CD8-positive, alpha-beta memory T cell (primary cell): ENCODE results near the gene MAGEF1. TPM values are rescaled to one million over a fixed set of nuclear protein-coding genes. Genes with fewer than 3 reads are reported as not detected.
A peak's percentile ranks its signal among the peaks of the same experiment; 100 is the strongest.

Experiments
- CTCF ChIA-PET: fragments of 350-600 bp; sonication (Branson Sonifier 250); formaldehyde crosslinking; loops from one replicate; lab custom pipeline; 2021; ENCODE audit warnings: antibody characterized with exemption; lab: Charles Lee
- POLR2A ChIA-PET: fragments of 350-600 bp; sonication (Branson Sonifier 250); formaldehyde crosslinking; loops from one replicate; lab custom pipeline; 2021; ENCODE audit warnings: antibody characterized with exemption; lab: Charles Lee
- DNase-seq, 5 donors: peaks; one replicate each; pipeline versions ENCODE4 v3.0.0 to v3.0.0-alpha.2; 2020 to 2022; ENCODE audit warnings: mixed read lengths in 1 of 5
- H3K27ac ChIP-seq: one replicate; pipeline ENCODE4 v1.7.0; 2013; ENCODE audit warnings: low read depth, mild to moderate bottlenecking, low read length, moderate library complexity
- H3K27me3 ChIP-seq: 2 replicates; pipeline ENCODE4 v1.7.0; 2013; ENCODE audit warnings: low read length, mild to moderate bottlenecking; ENCODE audit not compliant: insufficient read depth, poor library complexity, severe bottlenecking
- H3K36me3 ChIP-seq: 2 replicates; pipeline ENCODE4 v1.7.0; 2013; ENCODE audit warnings: mild to moderate bottlenecking, low read length, moderate library complexity; ENCODE audit not compliant: insufficient read depth
- H3K4me1 ChIP-seq: 2 replicates; pipeline ENCODE4 v1.7.0; 2013; ENCODE audit warnings: mild to moderate bottlenecking, low read length, moderate library complexity; ENCODE audit not compliant: insufficient read depth
- H3K4me3 ChIP-seq: 2 replicates; pipeline ENCODE4 v1.7.0; 2013; ENCODE audit warnings: mild to moderate bottlenecking, low read length
- H3K9me3 ChIP-seq: 2 replicates; pipeline ENCODE4 v1.7.0; 2013; ENCODE audit warnings: mild to moderate bottlenecking, low read length
- H3K27ac Mint-ChIP-seq, 8 donors: one replicate each; pipeline ENCODE4 v1.8.0; 2020 to 2021; ENCODE audit warnings: mixed read lengths in 8 of 8, mild to moderate bottlenecking in 6 of 8, inconsistent platforms in 3 of 8, moderate library complexity in 3 of 8
- H3K27me3 Mint-ChIP-seq, 2 donors: one replicate each; pipeline ENCODE4 v1.8.0; 2020 to 2021; ENCODE audit warnings: mixed read lengths in 2 of 2, mild to moderate bottlenecking in 1 of 2, moderate library complexity in 1 of 2
- H3K36me3 Mint-ChIP-seq, 3 donors: one replicate each; pipeline ENCODE4 v1.8.0; 2020 to 2021; ENCODE audit warnings: mixed read lengths in 3 of 3, inconsistent platforms in 1 of 3, mild to moderate bottlenecking in 1 of 3
- H3K4me1 Mint-ChIP-seq, 3 donors: one replicate each; pipeline ENCODE4 v1.8.0; 2020 to 2021; ENCODE audit warnings: mixed read lengths in 3 of 3, inconsistent platforms in 1 of 3, mild to moderate bottlenecking in 1 of 3
- H3K4me3 Mint-ChIP-seq, 7 donors: one replicate each; pipeline ENCODE4 v1.8.0; 2020 to 2021; ENCODE audit warnings: mixed read lengths in 7 of 7, mild to moderate bottlenecking in 6 of 7, moderate library complexity in 4 of 7, inconsistent platforms in 2 of 7
- H3K9me3 Mint-ChIP-seq, 5 donors: one replicate each; pipeline ENCODE4 v1.8.0; 2020 to 2022; ENCODE audit warnings: mixed read lengths in 5 of 5, mild to moderate bottlenecking in 3 of 5, moderate library complexity in 2 of 5, inconsistent platforms in 1 of 5
- polyA plus RNA-seq: library from polyadenylated mRNA; unstranded; fragments of 300-500 nt; fragmentation: Illumina TruSeq; gene quantifications from one replicate; pipeline ENCODE4 v1.2.3, GENCODE V29; 2021
- total RNA-seq, 2 experiments: library from RNA; stranded (reverse); gene quantifications; one replicate each; pipeline ENCODE4 v1.2.3, GENCODE V29; 2021

MAGEF1 gene
- total and polyA plus RNA-seq, 3 experiments from 2014 or later, result 14.5 to 25.0 (median 24.5) TPM

GRCh38 chr3:184756151-184757021 lies 44.5 kb upstream of the MAGEF1 start:
- Mint-ChIP-seq H3K27me3 (peaks cover 7 to 15% of the 10 kb centered on the region in 2 donors), H3K27ac (peak overlapping the region in 1 of 8 donors; percentile 7), H3K4me3 (no peak overlapping the region), H3K36me3 (peaks cover 0 to 2% (median 0%) of the 10 kb centered on the region in 3 donors), H3K4me1 (peaks cover 0 to 8% (median 4%) of the 10 kb centered on the region in 3 donors), H3K9me3 (no peaks in the 10 kb centered on the region)
- Histone ChIP-seq H3K4me3 (no peak overlapping the region), H3K4me1 (no peaks in the 10 kb centered on the region), H3K27ac (no peak overlapping the region), H3K27me3 (no peaks in the 10 kb centered on the region), H3K36me3 (no peaks in the 10 kb centered on the region), H3K9me3 (no peaks in the 10 kb centered on the region)
- ChIA-PET POLR2A (no interaction called here), CTCF (interaction anchor here (2.2 kb wide), 1 partner anchor 195 kb away, joined by 9 read pairs; the partner anchor contains the start of gene EPHB3)
- DNase-seq, result no peak

- Mint-ChIP-seq H3K4me3 (no peak overlapping the region), H3K36me3 (peaks cover 0 to 2% (median 0%) of the 10 kb centered on the region in 3 donors), H3K9me3 (no peaks in the 10 kb centered on the region), H3K27ac (no peak overlapping the region), H3K27me3 (peaks cover 6 to 15% of the 10 kb centered on the region in 2 donors), H3K4me1 (peaks cover 0 to 8% (median 4%) of the 10 kb centered on the region in 3 donors)
- CTCF ChIA-PET, result interaction anchor here (2.2 kb wide), 1 partner anchor 194 kb away, joined by 9 read pairs; the partner anchor contains the start of gene EPHB3
- Histone ChIP-seq H3K27me3 (no peaks in the 10 kb centered on the region), H3K4me3 (no peak overlapping the region), H3K36me3 (no peaks in the 10 kb centered on the region), H3K9me3 (no peaks in the 10 kb centered on the region), H3K4me1 (no peaks in the 10 kb centered on the region), H3K27ac (no peak overlapping the region)
- DNase-seq, result no peak
- POLR2A ChIA-PET, result no interaction called here
Observed at GRCh38 chr3:184755315-184755731, 43.5 kb upstream of the MAGEF1 start.

GRCh38 chr3:184752361-184752760 lies 40.5 kb upstream of the MAGEF1 start:
- peak in 1 of 5 donors; percentile 3 for DNase-seq
- no peak overlapping the region for H3K4me3 ChIP-seq
- CTCF ChIA-PET, result interaction anchor here (1.4 to 1.7 kb wide), 2 partner anchors 25 to 191 kb away, joined by 4 read pairs; partner anchors contain the start of gene EPHB3
- peaks cover 10 to 31% of the 10 kb centered on the region in 2 donors for H3K27me3 Mint-ChIP-seq
- H3K4me1 ChIP-seq, result no peaks in the 10 kb centered on the region
- H3K27ac Mint-ChIP-seq, result peak overlapping the region in 1 of 8 donors; percentile 31
- no peak overlapping the region for H3K27ac ChIP-seq
- no peaks in the 10 kb centered on the region for H3K36me3 Mint-ChIP-seq
- H3K9me3 Mint-ChIP-seq, result no peaks in the 10 kb centered on the region
- peaks cover 0 to 8% (median 3%) of the 10 kb centered on the region in 3 donors for H3K4me1 Mint-ChIP-seq
- no peaks in the 10 kb centered on the region for H3K36me3 ChIP-seq
- POLR2A ChIA-PET, result no interaction called here
- H3K9me3 ChIP-seq, result no peaks in the 10 kb centered on the region
- no peaks in the 10 kb centered on the region for H3K27me3 ChIP-seq
- H3K4me3 Mint-ChIP-seq, result no peak overlapping the region

- Histone ChIP-seq H3K27ac (no peak overlapping the region), H3K4me3 (no peak overlapping the region), H3K36me3 (no peaks in the 10 kb centered on the region), H3K4me1 (no peaks in the 10 kb centered on the region), H3K27me3 (no peaks in the 10 kb centered on the region), H3K9me3 (no peaks in the 10 kb centered on the region)
- peak in 1 of 5 donors; percentile 6 for DNase-seq
- Mint-ChIP-seq H3K9me3 (no peaks in the 10 kb centered on the region), H3K27me3 (peaks cover 11 to 34% of the 10 kb centered on the region in 2 donors), H3K4me3 (no peak overlapping the region), H3K27ac (no peak overlapping the region), H3K4me1 (peaks cover 0 to 3% (median 0%) of the 10 kb centered on the region in 3 donors), H3K36me3 (no peaks in the 10 kb centered on the region)
- ChIA-PET POLR2A (no interaction called here), CTCF (interaction anchor here (1.4 to 1.7 kb wide), 2 partner anchors 26 to 190 kb away, joined by 4 read pairs; partner anchors contain the start of gene EPHB3)
Observed at GRCh38 chr3:184751204-184752040, 39.6 kb upstream of the MAGEF1 start.

- Histone ChIP-seq H3K27me3 (no peaks in the 10 kb centered on the region), H3K4me3 (no peak overlapping the region), H3K9me3 (no peaks in the 10 kb centered on the region), H3K36me3 (no peaks in the 10 kb centered on the region), H3K27ac (no peak overlapping the region), H3K4me1 (no peaks in the 10 kb centered on the region)
- POLR2A ChIA-PET, result no interaction called here
- H3K27me3 Mint-ChIP-seq, result peaks cover 13 to 34% of the 10 kb centered on the region in 2 donors
- no peak overlapping the region for H3K27ac Mint-ChIP-seq
- H3K4me1 Mint-ChIP-seq, result peaks cover 0 to 3% (median 0%) of the 10 kb centered on the region in 3 donors
- CTCF ChIA-PET, result interaction anchor here (1.0 kb wide), 1 partner anchor 12 kb away, joined by 3 read pairs; no protein-coding TSS in a partner anchor
- H3K36me3 Mint-ChIP-seq, result no peaks in the 10 kb centered on the region
- peak in 1 of 5 donors; percentile 28 for DNase-seq
- no peak overlapping the region for H3K4me3 Mint-ChIP-seq
- no peaks in the 10 kb centered on the region for H3K9me3 Mint-ChIP-seq
Observed at GRCh38 chr3:184750349-184751083, 38.7 kb upstream of the MAGEF1 start.

- H3K36me3 ChIP-seq, result no peaks in the 10 kb centered on the region
- H3K27me3 Mint-ChIP-seq, result peaks cover 16 to 37% of the 10 kb centered on the region in 2 donors
- H3K4me1 ChIP-seq, result no peaks in the 10 kb centered on the region
- H3K27ac Mint-ChIP-seq, result no peak overlapping the region
- DNase-seq, result no peak
- ChIA-PET CTCF (no interaction called here), POLR2A (no interaction called here)
- H3K27ac ChIP-seq, result no peak overlapping the region
- no peaks in the 10 kb centered on the region for H3K9me3 ChIP-seq
- peaks cover 0 to 3% (median 0%) of the 10 kb centered on the region in 3 donors for H3K4me1 Mint-ChIP-seq
- H3K36me3 Mint-ChIP-seq, result no peaks in the 10 kb centered on the region
- H3K4me3 Mint-ChIP-seq, result no peak overlapping the region
- H3K27me3 ChIP-seq, result no peaks in the 10 kb centered on the region
- H3K9me3 Mint-ChIP-seq, result no peaks in the 10 kb centered on the region
- H3K4me3 ChIP-seq, result no peak overlapping the region
Observed at GRCh38 chr3:184749168-184749744, 37.4 kb upstream of the MAGEF1 start.
